DND-41 (cell line): ENCODE data around the gene HADHB.

Experiments
- ATAC-seq: fragments of 200-7000 bp; cut with Tn5 transposase; 3 replicates; pipeline ENCODE4 v1.9.1; 2021; ENCODE audit warnings: low read depth; ENCODE audit not compliant: insufficient read depth
- DNase-seq: peaks from one replicate; pipeline ENCODE4 v3.0.0-alpha.2; 2020
- H2AFZ ChIP-seq: 2 replicates; pipeline ENCODE4 v1.6.0; 2012; ENCODE audit warnings: low read depth, low read length
- H3K27ac ChIP-seq: 2 replicates; pipeline ENCODE4 v1.5.1; 2012; ENCODE audit warnings: low read length, inconsistent platforms
- H3K27me3 ChIP-seq: fragments of 200-600 bp; sonication (generic); 2 replicates; pipeline ENCODE4 v1.6.0; 2012; ENCODE audit warnings: low read length, mild to moderate bottlenecking, inconsistent platforms; ENCODE audit not compliant: insufficient read depth, poor library complexity
- H3K36me3 ChIP-seq: 2 replicates; pipeline ENCODE4 v1.5.1; 2012; ENCODE audit warnings: low read length, inconsistent platforms; ENCODE audit not compliant: insufficient read depth
- H3K4me1 ChIP-seq: 2 replicates; pipeline ENCODE4 v1.5.1; 2012; ENCODE audit warnings: mild to moderate bottlenecking, low read length; ENCODE audit not compliant: insufficient read depth
- H3K4me2 ChIP-seq: 2 replicates; pipeline ENCODE4 v1.6.0; 2012; ENCODE audit warnings: mild to moderate bottlenecking, moderate library complexity, low read length, inconsistent platforms; ENCODE audit not compliant: insufficient read depth
- H3K4me3 ChIP-seq, 2 experiments: fragments of 200-600 bp in 1 of 2; shearing (Covaris generic) in 1 of 2; 2 replicates each; pipeline ENCODE4 v1.5.1; 2012 to 2016; ENCODE audit warnings: inconsistent platforms in 2 of 2, low read length in 2 of 2, mild to moderate bottlenecking in 2 of 2, low read depth in 1 of 2, moderate library complexity in 1 of 2
- H3K79me2 ChIP-seq: 2 replicates; pipeline ENCODE4 v1.6.0; 2012; ENCODE audit warnings: low read length, inconsistent platforms; ENCODE audit not compliant: insufficient read depth
- H3K9ac ChIP-seq: 2 replicates; pipeline ENCODE4 v1.6.0; 2012; ENCODE audit warnings: low read depth, mild to moderate bottlenecking, inconsistent platforms, low read length, moderate library complexity
- H3K9me3 ChIP-seq: 2 replicates; pipeline ENCODE4 v1.5.1; 2012; ENCODE audit warnings: low read length, moderate library complexity, mild to moderate bottlenecking, inconsistent platforms; ENCODE audit not compliant: insufficient read depth, severe bottlenecking
- H4K20me1 ChIP-seq: 2 replicates; pipeline ENCODE4 v1.6.0; 2012; ENCODE audit warnings: low read length; ENCODE audit not compliant: insufficient read depth
- EZH2 ChIP-seq: IDR thresholded peaks from 3 replicates; pipeline ENCODE4 v1.6.1; 2012; ENCODE audit warnings: borderline replicate concordance, low read depth, mild to moderate bottlenecking, moderate library complexity, low read length, inconsistent platforms; ENCODE audit not compliant: severe bottlenecking
- TF ChIP-seq, protein P1 (sequence below): IDR thresholded peaks from 2 replicates; pipeline ENCODE4 v1.5.1; 2012; ENCODE audit warnings: borderline replicate concordance, low read length, moderate library complexity, mild to moderate bottlenecking; ENCODE audit not compliant: poor library complexity, severe bottlenecking; ENCODE audit errors: extremely low read depth

The HADHB gene

DNA sequence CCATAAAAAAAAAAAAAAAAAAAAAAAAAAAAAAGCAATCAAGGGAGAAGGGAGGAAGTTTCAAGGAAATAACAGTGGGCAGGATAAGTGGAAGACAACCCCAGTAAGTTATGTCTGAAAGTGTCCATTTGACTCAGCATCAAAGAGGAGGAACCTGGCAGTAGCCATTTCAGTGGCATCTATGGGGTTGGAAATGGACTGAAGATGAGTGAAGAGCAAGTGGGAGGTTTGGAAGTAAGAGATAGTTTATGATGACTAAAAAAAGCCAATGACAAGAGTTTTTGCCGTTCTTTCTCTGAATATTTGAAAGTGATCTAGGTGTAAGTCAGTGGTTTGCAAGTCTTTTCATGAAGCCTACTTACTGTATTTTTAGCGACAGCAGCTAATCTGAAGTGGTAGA is 92.0 kb downstream of the HADHB start:
- H3K36me3 ChIP-seq = no peaks in the 10 kb centered on the region
- H3K9me3 ChIP-seq = no peaks in the 10 kb centered on the region
- no peak overlapping the region for H2AFZ ChIP-seq
- no peak for TF ChIP-seq EZH2
- TF ChIP-seq, protein P1, sequence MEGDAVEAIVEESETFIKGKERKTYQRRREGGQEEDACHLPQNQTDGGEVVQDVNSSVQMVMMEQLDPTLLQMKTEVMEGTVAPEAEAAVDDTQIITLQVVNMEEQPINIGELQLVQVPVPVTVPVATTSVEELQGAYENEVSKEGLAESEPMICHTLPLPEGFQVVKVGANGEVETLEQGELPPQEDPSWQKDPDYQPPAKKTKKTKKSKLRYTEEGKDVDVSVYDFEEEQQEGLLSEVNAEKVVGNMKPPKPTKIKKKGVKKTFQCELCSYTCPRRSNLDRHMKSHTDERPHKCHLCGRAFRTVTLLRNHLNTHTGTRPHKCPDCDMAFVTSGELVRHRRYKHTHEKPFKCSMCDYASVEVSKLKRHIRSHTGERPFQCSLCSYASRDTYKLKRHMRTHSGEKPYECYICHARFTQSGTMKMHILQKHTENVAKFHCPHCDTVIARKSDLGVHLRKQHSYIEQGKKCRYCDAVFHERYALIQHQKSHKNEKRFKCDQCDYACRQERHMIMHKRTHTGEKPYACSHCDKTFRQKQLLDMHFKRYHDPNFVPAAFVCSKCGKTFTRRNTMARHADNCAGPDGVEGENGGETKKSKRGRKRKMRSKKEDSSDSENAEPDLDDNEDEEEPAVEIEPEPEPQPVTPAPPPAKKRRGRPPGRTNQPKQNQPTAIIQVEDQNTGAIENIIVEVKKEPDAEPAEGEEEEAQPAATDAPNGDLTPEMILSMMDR = no peak
- H3K79me2 ChIP-seq = no peaks in the 10 kb centered on the region
- H3K4me2 ChIP-seq = no peak overlapping the region
- ATAC-seq = no peak
- H3K9ac ChIP-seq = no peak overlapping the region
- H3K4me3 ChIP-seq = no peak overlapping the region
- no peaks in the 10 kb centered on the region for H4K20me1 ChIP-seq
- no peak for DNase-seq
- no peak overlapping the region for H3K27ac ChIP-seq
- no peaks in the 10 kb centered on the region for H3K27me3 ChIP-seq
- H3K4me1 ChIP-seq = no peaks in the 10 kb centered on the region

DNA sequence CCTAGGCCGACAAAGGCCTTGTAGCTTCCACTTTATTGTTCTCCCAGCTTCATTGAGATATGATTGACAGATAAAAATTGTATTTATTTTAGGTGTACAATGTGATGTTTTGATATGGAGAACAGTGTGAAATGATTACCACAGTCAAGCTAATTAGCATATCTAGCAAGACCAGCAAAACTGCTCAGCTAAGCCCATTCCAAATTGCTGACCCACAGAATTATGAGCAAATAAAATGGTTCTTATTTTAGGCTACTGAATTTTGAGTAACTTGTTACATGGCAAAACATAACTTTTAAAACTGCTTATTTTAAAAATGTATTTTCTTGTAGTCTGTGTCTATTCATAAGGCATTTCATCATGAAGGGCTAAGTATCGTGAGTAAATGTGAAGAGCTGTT is 92.6 kb downstream of the HADHB start:
- DNase-seq (no peak), ATAC-seq (no peak)
- no peak overlapping the region for H3K27ac ChIP-seq
- H3K4me1 ChIP-seq = no peaks in the 10 kb centered on the region
- H3K36me3 ChIP-seq = no peaks in the 10 kb centered on the region
- no peak overlapping the region for H3K4me2 ChIP-seq
- H4K20me1 ChIP-seq = no peaks in the 10 kb centered on the region
- H3K9me3 ChIP-seq = no peaks in the 10 kb centered on the region
- H3K9ac ChIP-seq = no peak overlapping the region
- TF ChIP-seq, protein P1 = no peak
- TF ChIP-seq EZH2 = no peak
- no peak overlapping the region for H2AFZ ChIP-seq
- H3K79me2 ChIP-seq = no peaks in the 10 kb centered on the region
- no peaks in the 10 kb centered on the region for H3K27me3 ChIP-seq
- no peak overlapping the region for H3K4me3 ChIP-seq
